GM19239 (cell line): Measurements from ENCODE around the gene KCNN3.
A peak's percentile ranks its signal among the peaks of the same experiment; 100 is the strongest.
"Not testable (repeated sequence)": the region's sequence is repeated elsewhere in the genome, so short reads cannot be mapped to it uniquely, and the experiment has no call there.

Source experiments
- DNase-seq: peaks from one replicate; pipeline ENCODE4 v3.0.0; 2011; ENCODE audit warnings: low spot score; ENCODE audit not compliant: insufficient read length
- FAIRE-seq: peaks from 2 replicates; lab custom pipeline; 2011; peaks lifted over from hg19 to GRCh38; lab: Jason Lieb, UNC

KCNN3 gene

GRCh38 chr1:154870115-154870571, at the start of gene KCNN3:
KCNN3 (minus strand) TSS chr1:154870281; CDS start chr1:154869964, 317 bp downstream.
- peak; percentile 100 for FAIRE-seq

GRCh38 chr1:154913273-154913672, 43.2 kb upstream of the KCNN3 start:
- DNase-seq (no peak), FAIRE-seq (no peak)

More at GRCh38 chr1:154870115-154870571, at the start of gene KCNN3:
- DNase-seq, result peak; percentile 85

DNA sequence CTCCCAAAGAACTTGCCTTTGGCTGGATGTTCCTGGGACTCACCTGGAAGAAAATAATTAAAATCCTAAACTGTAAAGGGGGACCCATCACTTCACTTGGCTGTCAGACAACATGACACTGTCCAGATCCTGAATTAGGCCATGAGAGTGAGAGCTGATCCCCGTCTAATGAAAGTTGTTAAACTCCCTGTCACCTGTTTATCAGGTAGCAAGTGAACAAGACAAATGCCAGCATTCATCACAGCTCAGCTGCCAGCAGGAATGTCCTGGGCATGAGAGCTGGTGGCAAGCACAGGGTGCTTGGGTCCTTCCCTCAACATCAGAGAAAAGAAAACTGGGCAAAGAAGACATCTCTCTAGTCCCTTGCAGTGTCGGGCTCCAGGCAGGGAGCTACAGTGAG, 42.7 kb upstream of the KCNN3 start:
- FAIRE-seq, result no peak
- no peak for DNase-seq

DNA sequence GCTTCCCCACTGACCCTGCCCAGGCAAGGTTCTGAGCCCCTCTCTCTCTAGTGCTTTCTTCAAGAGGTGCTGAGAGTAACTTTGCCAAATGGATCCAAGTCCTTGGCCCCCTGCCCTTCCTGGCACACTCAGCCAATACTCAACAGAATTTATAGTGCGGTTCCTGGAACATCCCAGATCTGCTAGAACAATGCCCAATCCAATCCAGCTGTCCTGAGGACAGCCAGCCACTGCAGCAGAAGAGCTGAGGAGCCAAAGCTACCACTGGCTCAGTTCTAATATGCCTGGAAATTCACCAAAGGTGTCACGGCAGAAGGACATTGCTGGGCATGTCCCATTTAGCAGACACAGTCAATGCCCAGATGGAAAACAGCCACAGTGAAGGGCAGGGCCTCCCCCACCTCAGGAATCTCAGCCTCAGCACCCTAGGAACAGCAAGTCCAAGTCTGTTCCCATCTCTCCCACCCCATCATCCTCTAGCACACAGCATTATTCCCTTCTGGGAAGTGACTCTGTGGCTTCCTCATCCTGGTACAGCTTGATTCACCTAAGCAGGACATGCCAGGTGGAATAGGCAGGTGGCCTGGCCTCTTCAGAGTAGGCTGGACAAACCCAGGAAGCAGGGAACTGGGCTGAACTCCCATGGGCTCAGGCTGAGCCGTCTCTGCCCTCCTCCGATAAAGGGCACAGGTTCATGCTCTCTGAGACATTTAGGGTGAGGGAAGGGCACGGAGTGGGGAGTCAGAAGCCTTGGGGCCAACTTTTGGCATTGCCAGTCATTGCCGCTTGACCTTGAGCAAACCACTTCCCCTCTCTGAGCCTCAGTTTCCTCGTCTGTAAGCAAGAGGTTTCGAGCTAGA, 41.8 kb upstream of the KCNN3 start:
- no peak for DNase-seq
- no peak for FAIRE-seq

DNA sequence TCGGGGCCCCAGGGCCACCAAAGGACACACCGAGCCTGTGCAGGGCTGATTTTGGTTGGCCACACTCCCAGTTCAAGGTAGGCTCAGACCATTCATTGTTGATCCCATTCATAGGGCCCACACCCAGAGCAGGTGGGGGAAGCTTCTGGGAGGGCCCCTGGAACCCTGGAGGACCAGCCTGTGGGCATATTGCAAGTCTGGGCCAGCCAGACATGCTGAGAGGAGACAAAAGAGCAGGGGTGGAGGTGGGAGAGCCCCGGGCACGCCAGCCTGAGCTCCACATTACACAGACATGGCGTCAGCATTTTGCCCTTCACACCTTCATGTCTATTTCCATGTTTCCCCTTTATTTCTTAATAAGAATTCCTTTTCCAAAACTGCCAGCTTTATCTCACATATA, 40.8 kb upstream of the KCNN3 start:
- DNase-seq (no peak), FAIRE-seq (no peak)

GRCh38 chr1:154908937-154909336, 38.9 kb upstream of the KCNN3 start:
- FAIRE-seq, result no peak

GRCh38 chr1:154908129-154908528, 38.0 kb upstream of the KCNN3 start:
- FAIRE-seq, DNase-seq: not testable (repeated sequence)

More at GRCh38 chr1:154908937-154909336, 38.9 kb upstream of the KCNN3 start:
- DNase-seq, result no peak

- FAIRE-seq (no peak), DNase-seq (no peak)
Observed at GRCh38 chr1:154906621-154907081, 36.6 kb upstream of the KCNN3 start.

DNA sequence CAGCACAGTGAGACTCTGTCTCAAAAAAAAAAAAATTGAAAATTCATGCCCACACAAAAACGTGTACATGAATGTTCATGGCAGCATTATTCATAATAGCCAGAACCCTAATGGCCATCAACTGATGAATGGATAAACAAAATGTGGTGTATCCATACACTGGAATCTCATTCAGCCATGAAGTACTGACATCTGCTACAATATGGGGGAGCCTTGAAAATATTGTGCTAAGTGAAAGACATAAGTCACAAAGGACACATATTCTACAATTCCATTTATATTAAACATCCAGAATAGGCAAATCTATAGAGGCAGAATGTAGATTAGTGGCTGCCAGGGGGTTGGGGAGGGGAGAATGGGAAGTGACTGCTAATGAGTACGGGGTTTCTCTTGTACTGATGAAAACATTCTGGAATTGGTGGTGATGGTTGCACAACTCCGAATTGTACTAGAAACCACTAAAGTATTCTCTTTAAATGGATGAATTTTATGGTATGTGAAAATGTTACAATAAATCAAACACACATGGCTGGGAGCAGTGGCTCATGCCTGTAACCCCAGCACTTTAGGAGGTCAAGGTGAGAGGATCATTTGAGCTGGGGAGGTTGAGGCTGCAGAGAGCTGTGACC, 33.0 kb upstream of the KCNN3 start:
- FAIRE-seq, result no peak
- no peak for DNase-seq

DNA sequence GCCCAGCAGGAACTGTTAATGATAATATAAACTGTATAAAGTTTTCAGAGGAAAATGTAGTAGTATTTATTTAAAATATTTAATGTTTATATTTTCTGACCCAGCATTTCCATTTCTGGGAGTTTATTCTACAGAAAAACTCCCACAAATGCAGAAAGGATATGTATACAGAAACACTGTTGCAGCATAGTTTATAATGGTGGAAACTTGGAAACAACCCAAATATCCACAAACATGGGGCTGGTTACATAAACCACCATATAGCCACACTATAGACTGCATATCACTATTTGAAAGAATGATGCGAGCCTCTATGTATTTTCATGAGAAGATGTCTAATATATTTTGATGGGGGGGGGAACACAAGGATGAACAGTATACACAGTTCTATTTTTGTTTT, 31.5 kb upstream of the KCNN3 start:
- FAIRE-seq (no peak), DNase-seq (no peak)

- DNase-seq (no peak), FAIRE-seq (no peak)
Observed at GRCh38 chr1:154899041-154899440, 29.0 kb upstream of the KCNN3 start.

- FAIRE-seq (no peak), DNase-seq (no peak)
Observed at GRCh38 chr1:154896771-154897286, 26.7 kb upstream of the KCNN3 start.

DNA sequence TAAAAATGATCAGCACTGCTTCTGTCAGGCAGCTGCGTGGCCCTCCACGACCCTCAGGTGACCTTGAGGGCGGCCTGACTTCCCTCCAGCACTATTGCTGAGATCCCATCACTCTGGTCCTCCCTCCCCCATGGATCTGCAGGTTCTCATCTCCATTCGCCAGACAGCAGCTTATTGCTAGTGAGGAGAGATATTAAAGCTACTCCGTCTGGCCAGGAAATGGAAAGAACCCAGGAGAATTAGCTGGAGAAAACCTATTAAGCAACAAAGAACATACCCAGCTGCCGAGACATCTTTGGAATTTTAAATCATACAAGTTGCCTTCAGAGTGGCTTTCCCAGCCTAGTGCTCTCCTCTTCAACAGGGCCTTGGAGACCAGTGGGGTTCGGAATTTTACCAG, 25.7 kb upstream of the KCNN3 start:
- FAIRE-seq (no peak), DNase-seq (no peak)

DNA sequence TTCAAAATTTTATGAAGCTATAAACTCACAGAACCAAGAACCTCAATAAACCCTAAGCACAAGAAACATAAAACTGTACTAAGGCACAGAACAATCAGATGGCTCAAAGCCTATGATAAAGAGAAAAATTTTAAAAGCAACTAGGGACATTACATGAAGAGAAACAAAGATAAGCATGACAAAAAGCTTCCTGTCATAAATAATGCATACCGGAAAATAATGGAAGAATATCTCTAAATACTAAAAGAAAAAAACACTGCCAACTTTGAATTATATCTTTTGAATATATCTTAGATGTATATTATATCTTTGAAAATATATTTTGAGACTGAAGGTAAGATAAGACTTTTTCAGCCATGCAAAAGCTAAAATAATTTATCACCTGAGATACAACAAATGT, 21.4 kb upstream of the KCNN3 start:
- no peak for DNase-seq
- FAIRE-seq, result no peak

DNA sequence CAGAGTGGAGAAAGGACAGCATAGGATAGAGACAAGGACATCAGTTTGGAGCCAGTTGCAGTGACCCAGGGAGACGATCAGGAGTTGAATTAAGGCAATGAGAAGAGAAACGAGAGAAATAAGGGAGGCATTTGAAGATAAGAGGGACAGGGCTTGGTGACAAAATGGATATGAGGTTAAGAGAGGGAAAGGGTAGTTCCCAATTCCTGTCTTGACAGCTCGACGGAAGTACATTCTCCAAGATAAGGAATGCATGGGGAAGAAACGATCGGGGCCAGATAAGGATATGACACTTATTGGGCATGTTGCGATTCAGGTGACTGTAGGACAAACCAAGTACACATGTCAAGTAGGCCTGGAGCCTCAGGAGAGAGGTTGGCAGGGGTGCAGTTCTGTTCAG, 18.7 kb upstream of the KCNN3 start:
- DNase-seq (no peak), FAIRE-seq (no peak)

DNA sequence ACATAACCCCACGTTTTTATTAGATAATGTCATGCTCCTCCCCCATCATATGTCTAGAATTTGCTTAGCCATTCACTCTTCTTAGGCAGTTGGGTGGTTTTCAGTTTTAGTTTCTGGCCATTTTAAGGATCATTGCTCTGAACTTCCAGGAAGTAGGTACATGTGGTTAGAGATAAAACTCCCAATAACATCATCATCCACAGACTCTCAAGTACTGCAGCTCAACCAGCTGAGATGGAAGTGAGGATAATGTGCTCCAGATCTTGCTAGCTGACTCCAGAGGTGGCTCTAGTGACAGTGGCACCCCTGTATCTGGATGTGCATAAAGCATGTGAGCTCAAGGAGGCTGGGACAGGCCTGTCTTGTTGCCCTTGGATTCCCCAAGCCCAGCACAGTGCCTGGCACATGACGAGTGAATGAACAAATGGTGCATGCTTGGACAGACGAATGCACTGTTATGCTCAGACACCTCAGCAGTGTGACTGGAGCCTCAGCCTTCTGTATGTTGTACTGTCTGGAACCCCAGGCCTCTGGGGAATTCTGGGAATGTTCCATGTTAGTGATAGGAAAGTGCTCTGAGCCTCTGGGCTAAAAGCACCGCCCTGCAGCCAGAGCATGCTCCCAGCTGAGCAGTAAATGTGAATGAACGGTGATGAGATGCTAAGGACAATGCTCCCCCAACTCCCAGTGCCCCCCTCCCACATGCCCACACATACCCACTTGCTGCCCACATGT, 16.4 kb upstream of the KCNN3 start:
- no peak for DNase-seq
- FAIRE-seq, result no peak

- DNase-seq, result no peak
- no peak for FAIRE-seq
Observed at GRCh38 chr1:154884869-154885701, 15.0 kb upstream of the KCNN3 start.

DNA sequence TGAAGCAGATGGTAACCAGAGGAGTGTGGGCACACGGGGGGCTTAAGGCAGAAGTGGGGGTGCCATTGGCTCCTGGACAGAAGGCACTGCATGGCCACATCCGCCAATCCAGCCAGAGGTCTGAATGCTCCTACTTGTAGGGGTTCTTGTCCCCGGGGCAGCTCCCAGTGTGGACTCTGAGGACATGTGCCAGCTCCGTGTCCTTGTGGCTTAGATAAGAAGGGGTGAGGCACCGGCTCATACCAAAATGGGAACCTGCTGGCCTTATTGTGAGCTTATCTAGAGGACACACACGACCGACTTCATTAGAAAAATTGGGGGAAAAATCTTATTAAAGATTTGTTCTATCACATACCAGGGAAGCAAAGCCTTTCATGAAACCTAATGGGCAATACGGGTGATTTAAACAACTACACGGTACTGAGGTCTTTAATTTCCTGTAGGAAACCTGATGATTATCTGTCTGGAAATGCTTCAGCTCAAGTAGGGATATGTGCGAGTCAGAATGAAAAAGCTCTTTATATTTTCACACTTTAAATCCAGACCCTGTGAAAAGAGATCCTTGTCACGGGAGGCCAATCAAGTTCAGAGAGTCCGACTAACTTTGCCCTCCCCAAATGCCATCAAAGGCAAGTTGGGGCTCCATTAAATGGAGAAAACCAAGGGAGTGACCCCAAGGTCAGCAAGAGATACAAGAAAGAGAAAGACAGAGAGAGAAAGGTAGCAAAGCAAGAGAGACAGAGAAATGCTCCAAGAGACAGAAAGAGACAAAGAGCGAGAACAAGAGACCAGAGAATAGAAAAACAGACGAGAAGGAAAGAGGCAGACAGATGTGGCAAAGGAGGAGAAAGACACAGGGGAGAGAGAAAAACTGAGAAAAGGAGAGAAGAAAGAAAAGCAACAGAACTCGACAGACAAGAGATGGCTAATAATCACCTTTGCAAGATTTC, 14.1 kb upstream of the KCNN3 start:
- FAIRE-seq, result no peak

More for the DNA sequence above, 14.1 kb upstream of the KCNN3 start:
- DNase-seq, result no peak
